Sigmoid colon (tissue), 4 donors: ENCODE data around the gene ZFYVE26.

Experiments used
- CTCF ChIP-seq, 4 experiments: fragments of 450-650 bp in 3 of 4; fragments of 200-600 bp in 1 of 4; IDR thresholded peaks; one replicate each; pipeline ENCODE4 v1.5.1; 2016 to 2019; ENCODE audit warnings: antibody characterized with exemption in 4 of 4, mild to moderate bottlenecking in 3 of 4, moderate library complexity in 2 of 4
- EP300 ChIP-seq, 4 donors: sonication (generic); formaldehyde crosslinking; IDR thresholded peaks; one replicate each; pipeline ENCODE4 v1.6.1; 2017; ENCODE audit warnings: antibody characterized with exemption in 4 of 4
- POLR2A ChIP-seq, 2 donors: fragments of 450-650 bp; IDR thresholded peaks; one replicate each; pipeline ENCODE4 v1.6.1; 2016; ENCODE audit warnings: antibody characterized with exemption in 2 of 2, mild to moderate bottlenecking in 2 of 2, moderate library complexity in 2 of 2
- POLR2AphosphoS5 ChIP-seq, 4 donors: sonication (generic); formaldehyde crosslinking; IDR thresholded peaks; one replicate each; pipeline ENCODE4 v1.6.1; 2017; ENCODE audit warnings: antibody characterized with exemption in 4 of 4

GRCh38 chr14:67764496-67764895 lies 51.9 kb downstream of the ZFYVE26 start:
- TF ChIP-seq EP300 (IDR thresholded peaks at IDR 0.05) (no peak), CTCF (IDR thresholded peaks at IDR 0.05) (no peak), POLR2A (IDR thresholded peaks at IDR 0.05) (no peak), POLR2AphosphoS5 (IDR thresholded peaks at IDR 0.05) (no peak)
